Measurements from ENCODE around the gene P4HB.

DNA sequence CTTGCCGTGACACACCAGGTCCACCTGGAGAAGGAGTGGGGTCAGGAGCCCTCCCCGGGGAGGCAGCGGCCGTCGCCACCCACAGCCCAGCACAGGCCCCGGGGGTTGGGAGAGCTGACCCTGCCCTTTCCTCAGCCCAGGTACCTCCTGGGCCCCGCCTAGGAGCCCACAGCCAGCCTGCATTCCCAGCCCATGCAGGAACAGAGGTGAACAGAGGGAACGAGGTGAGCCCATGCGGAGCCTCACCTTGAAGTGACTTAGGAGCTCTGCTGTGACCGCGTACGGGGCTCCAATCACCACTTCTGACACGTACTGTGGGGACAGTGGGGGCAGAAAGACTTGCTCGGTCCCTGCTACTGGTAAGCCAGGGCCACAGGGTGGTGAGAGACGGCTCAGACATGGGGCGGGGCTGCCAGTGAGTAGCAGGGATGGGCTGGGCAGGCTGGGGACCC, 45.1 kb upstream of the P4HB start:
- no peak for TF ChIP-seq NFE2L2 (IDR thresholded peaks at IDR 0.05; ENCODE audit: low read depth, low read length)
- no peak for TF ChIP-seq RAD21 (IDR thresholded peaks at IDR 0.05; ENCODE audit: low read length)
- TF ChIP-seq, protein P1, sequence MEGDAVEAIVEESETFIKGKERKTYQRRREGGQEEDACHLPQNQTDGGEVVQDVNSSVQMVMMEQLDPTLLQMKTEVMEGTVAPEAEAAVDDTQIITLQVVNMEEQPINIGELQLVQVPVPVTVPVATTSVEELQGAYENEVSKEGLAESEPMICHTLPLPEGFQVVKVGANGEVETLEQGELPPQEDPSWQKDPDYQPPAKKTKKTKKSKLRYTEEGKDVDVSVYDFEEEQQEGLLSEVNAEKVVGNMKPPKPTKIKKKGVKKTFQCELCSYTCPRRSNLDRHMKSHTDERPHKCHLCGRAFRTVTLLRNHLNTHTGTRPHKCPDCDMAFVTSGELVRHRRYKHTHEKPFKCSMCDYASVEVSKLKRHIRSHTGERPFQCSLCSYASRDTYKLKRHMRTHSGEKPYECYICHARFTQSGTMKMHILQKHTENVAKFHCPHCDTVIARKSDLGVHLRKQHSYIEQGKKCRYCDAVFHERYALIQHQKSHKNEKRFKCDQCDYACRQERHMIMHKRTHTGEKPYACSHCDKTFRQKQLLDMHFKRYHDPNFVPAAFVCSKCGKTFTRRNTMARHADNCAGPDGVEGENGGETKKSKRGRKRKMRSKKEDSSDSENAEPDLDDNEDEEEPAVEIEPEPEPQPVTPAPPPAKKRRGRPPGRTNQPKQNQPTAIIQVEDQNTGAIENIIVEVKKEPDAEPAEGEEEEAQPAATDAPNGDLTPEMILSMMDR (conservative IDR thresholded peaks at IDR 0.05; ENCODE audit: low read depth, low read length), result no peak
- TF ChIP-seq, protein P2, sequence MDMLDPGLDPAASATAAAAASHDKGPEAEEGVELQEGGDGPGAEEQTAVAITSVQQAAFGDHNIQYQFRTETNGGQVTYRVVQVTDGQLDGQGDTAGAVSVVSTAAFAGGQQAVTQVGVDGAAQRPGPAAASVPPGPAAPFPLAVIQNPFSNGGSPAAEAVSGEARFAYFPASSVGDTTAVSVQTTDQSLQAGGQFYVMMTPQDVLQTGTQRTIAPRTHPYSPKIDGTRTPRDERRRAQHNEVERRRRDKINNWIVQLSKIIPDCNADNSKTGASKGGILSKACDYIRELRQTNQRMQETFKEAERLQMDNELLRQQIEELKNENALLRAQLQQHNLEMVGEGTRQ (IDR thresholded peaks at IDR 0.05; ENCODE audit: low read depth, low read length), result no peak
- no peak for TF ChIP-seq MAZ (IDR thresholded peaks at IDR 0.05; ENCODE audit: borderline replicate concordance, low read depth, low read length)
